Mucosa of descending colon (tissue), 3 donors: ENCODE measurements around the gene MLPH. TPM values are rescaled to one million over a fixed set of nuclear protein-coding genes. Genes with fewer than 3 reads are reported as not detected.
A peak's percentile ranks its signal among the peaks of the same experiment; 100 is the strongest.

Source experiments
- ATAC-seq: fragments of 200-7000 bp; cut with Tn5 transposase; one replicate; pipeline ENCODE4 v1.9.1; 2020; ENCODE audit warnings: mild to moderate bottlenecking, moderate library complexity
- DNase-seq, 3 donors: peaks; one replicate each; pipeline ENCODE4 v3.0.0-alpha.2; 2020
- H3K36me3 ChIP-seq: fragments of 200-600 bp; one replicate; pipeline ENCODE4 v1.8.0; 2021; ENCODE audit warnings: low read depth, mild to moderate bottlenecking
- H3K4me1 ChIP-seq: fragments of 200-600 bp; one replicate; pipeline ENCODE4 v1.8.0; 2021; ENCODE audit warnings: low read depth, mild to moderate bottlenecking
- H3K4me3 ChIP-seq: fragments of 200-600 bp; one replicate; pipeline ENCODE4 v1.8.0; 2021; ENCODE audit warnings: mild to moderate bottlenecking
- H3K9me3 ChIP-seq: fragments of 200-600 bp; one replicate; pipeline ENCODE4 v1.8.0; 2021; ENCODE audit warnings: mild to moderate bottlenecking
- intact Hi-C, 2 donors: fragments of 100-400 bp; cut with DNase I in 1 of 2; cut with micrococcal nuclease in 1 of 2; formaldehyde crosslinking; loops; one replicate each; pipeline versions ENCODE4 v1.11.0 to v1.11.1; 2022; cut with DNase I, micrococcal nuclease
- total RNA-seq, 3 donors: library from RNA; stranded (reverse); fragmentation: NEBNext Ultra II Directional in 2 of 3; extraction: Animal tissue kit (Norgen Biotek cat#: 25700) in 2 of 3; gene quantifications; one replicate each; pipeline versions ENCODE4 v1.2.1 to v1.2.4, GENCODE V29; 2021 to 2023
- TF ChIP-seq, protein P1 (sequence below): fragments of 200-600 bp; IDR thresholded peaks from one replicate; pipeline ENCODE4 v1.8.0; 2022; ENCODE audit warnings: antibody characterized with exemption, mild to moderate bottlenecking
- donor health status: DM: no; HTN: no; CAD: no; lungs with moderate emphysema.
- donor health status: DM: no; HTN: no; CAD: no.
- donor health status: DM: no; HTN: yes; CAD: no.

MLPH gene
- total RNA-seq, 3 donors from 2014 or later: 46.8 to 133 (median 121) TPM

DNA sequence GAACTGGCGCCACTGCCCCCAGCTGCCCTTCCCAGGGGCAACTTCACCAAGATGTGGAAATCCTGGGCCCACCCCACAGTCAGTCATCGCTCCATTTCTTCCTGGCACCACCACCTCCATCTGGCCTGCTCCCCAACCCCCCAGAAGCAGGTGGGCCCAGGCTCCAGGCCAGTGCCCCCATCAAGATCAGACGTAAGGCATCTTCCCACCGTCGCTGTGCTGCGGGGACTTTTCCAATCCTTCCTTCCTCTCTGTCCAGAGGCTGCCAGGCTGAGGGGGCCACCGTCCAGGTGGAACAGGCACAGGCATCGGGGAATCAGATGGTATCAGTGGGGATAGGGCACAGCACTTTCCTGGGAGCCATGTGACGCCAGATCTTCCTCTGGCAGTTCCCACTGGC, 87.4 kb downstream of the MLPH start:
- no peak for ATAC-seq

DNA sequence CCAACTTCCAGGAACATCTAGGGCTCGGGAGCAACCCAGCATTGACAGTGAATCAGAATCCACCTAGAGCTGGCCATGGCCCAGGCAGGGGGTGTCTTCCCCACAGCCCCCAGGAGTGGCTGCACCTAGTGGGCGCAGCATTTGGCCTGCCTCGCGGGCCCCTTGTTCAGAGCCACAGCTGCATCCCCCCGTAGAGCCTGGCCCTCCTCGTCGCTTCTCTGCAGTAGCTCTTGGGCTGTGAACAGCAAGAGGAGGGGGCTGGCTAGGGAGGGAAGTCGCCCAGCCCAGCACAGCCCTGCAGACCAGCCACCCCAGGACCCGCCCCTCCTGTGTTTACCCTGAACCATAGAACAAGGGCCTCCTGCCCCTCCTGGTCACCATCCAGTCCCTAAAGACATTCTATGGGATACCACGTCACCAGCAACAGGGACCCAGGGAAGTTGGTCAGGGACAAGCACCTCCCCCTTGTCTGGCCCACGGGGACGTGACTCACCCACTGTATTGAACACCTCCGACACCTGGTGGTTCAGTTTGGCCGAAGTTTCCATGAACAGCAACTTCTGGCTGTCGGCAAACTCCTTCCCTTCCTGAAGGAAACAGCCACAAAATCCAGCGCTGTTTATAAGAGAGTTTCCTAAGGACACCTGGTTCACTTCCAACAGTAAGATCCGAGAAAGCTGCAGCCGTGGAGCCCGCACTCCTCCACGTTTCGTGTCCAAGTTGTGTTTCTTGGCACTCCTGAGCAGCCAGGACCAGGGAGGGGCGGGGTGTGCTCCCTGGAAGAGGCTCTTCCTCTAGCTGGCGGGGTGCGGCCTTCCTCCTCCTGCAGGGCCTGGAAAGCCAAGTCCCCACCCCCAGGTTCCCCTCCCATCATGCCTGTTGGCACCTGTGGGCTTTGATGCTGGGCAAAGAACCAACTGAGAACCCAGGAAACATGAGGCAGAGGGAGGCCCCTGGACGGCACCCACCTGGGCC, 88.1 kb downstream of the MLPH start:
- H3K9me3 ChIP-seq: no peaks in the 10 kb centered on the region
- peaks cover 10% of the 10 kb centered on the region for H3K4me1 ChIP-seq
- ATAC-seq (no peak), DNase-seq (peak in 2 of 3 donors; percentile 25 to 44)
- H3K36me3 ChIP-seq: no peaks in the 10 kb centered on the region
- no peak overlapping the region for H3K4me3 ChIP-seq
- TF ChIP-seq, protein P1, sequence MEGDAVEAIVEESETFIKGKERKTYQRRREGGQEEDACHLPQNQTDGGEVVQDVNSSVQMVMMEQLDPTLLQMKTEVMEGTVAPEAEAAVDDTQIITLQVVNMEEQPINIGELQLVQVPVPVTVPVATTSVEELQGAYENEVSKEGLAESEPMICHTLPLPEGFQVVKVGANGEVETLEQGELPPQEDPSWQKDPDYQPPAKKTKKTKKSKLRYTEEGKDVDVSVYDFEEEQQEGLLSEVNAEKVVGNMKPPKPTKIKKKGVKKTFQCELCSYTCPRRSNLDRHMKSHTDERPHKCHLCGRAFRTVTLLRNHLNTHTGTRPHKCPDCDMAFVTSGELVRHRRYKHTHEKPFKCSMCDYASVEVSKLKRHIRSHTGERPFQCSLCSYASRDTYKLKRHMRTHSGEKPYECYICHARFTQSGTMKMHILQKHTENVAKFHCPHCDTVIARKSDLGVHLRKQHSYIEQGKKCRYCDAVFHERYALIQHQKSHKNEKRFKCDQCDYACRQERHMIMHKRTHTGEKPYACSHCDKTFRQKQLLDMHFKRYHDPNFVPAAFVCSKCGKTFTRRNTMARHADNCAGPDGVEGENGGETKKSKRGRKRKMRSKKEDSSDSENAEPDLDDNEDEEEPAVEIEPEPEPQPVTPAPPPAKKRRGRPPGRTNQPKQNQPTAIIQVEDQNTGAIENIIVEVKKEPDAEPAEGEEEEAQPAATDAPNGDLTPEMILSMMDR: no peak
- intact Hi-C loops: no loop called here

More for the DNA sequence above, 87.4 kb downstream of the MLPH start:
- Histone ChIP-seq H3K4me1 (peaks cover 10% of the 10 kb centered on the region), H3K4me3 (no peak overlapping the region), H3K9me3 (no peaks in the 10 kb centered on the region), H3K36me3 (no peaks in the 10 kb centered on the region)
- TF ChIP-seq, protein P1: no peak
- DNase-seq: peak in 1 of 3 donors; percentile 20
- intact Hi-C loops: no loop called here

DNA sequence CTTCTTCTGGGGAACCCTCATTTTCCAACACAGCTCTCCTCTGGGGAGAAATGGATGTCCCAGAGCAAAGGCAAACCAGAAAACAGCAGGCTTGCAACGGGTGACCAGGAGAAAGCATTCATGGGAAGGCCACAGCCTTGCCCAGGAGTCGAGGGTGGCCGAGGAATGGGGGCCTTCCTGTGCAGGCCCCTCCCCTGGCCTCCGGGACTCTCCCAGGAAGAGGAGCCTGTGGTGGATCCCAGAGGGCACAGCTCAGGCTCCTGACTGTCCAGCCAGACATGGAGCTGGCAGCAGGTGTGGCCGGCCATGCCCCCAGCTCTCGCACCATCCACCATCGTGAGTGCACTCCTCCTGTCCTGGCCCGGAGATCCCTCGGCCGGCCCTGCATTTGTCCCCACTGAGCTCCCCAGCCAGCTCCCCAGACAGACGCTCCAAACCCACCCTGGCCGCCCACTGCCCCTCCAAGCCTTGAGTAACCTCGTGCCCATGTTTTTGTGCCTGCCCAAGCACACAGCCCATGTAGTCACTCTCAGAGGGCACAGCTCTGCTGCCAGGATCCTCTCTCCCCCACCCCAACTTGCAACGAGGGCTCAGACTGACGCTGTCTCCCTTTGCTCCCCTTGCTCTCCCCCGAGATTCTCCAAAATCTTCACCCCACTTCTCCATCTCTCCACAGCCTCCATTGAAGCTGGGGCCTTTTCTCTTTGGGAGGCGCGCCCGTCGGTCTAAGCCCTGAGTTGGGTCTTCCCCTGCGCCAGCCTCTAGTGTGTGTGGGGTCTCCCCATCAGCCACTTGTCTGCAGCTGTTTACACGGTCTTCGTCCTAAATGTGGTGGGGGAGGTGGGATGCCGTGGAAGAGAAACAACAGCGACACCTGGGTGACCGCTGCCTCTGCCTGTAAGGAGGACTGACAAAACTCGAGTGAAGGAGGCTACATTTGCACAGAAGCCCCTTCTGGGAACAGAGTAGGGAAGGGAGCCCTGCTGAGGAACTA, 89.1 kb downstream of the MLPH start:
- DNase-seq (peak in 1 of 3 donors; percentile 19), ATAC-seq (no peak)

DNA sequence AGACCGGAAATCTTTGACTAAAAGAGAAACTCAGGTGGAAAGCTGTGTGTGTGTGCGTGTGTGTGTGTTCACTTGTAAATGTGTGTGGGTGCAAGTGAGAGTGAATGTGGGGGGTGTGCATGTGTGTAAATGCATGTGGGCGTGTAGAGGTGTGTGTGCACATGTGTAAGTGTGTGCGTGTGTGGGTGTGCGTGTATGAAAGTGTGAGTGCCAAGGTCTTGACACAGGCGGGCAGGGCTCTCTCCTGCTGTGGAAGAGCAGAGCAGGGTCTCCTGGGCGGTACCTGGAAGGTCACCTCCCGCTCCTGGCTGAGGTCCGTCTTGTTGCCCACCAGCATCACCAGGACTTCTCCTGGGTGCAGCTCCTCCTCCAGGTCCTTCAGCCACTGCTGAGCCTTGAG, 89.9 kb downstream of the MLPH start:
- H3K36me3 ChIP-seq: no peaks in the 10 kb centered on the region
- ATAC-seq: no peak
- no peaks in the 10 kb centered on the region for H3K9me3 ChIP-seq
- H3K4me3 ChIP-seq: no peak overlapping the region
- DNase-seq: peak in 1 of 3 donors; percentile 2
- H3K4me1 ChIP-seq: peaks cover 6% of the 10 kb centered on the region
- intact Hi-C loops: no loop called here
- TF ChIP-seq, protein P1: no peak

More for the DNA sequence above, 89.1 kb downstream of the MLPH start:
- peaks cover 10% of the 10 kb centered on the region for H3K4me1 ChIP-seq
- H3K36me3 ChIP-seq: no peaks in the 10 kb centered on the region
- TF ChIP-seq, protein P1: no peak
- no peak overlapping the region for H3K4me3 ChIP-seq
- intact Hi-C loops: no loop called here
- H3K9me3 ChIP-seq: no peaks in the 10 kb centered on the region

DNA sequence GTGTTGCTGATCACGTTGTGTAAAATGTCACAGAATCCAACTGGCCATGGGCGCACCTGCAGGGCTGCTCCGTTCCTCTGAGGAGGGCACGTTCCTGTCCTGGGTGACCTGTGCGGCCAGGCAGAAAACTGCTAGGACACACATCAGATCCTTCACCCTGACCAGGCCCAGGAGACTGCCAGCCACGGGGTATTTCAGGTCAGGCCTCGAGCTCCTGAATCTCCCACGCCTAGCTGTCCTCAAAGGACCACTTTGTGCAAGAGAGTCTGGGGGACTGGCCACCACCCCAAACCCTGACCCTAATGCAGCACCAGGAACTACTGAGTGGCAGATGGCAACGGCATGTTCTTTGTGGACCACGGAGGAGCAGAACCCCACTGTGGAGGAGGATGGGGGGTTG, 90.4 kb downstream of the MLPH start:
- intact Hi-C loops: no loop called here
- no peaks in the 10 kb centered on the region for H3K36me3 ChIP-seq
- TF ChIP-seq, protein P1: no peak
- no peaks in the 10 kb centered on the region for H3K9me3 ChIP-seq
- peak in 1 of 3 donors; percentile 3 for DNase-seq
- H3K4me3 ChIP-seq: no peak overlapping the region
- H3K4me1 ChIP-seq: peaks cover 1% of the 10 kb centered on the region
- ATAC-seq: no peak
